HEK293 (cell line): Measurements from ENCODE around the gene IRF7.
A peak's percentile ranks its signal among the peaks of the same experiment; 100 is the strongest.

Source experiments
- CTCF ChIA-PET: fragments of 350-600 bp; formaldehyde crosslinking; extraction: SDS; loops from one replicate; lab custom pipeline; 2021; ENCODE audit warnings: antibody characterized with exemption; lab: Yijun Ruan, JAX
- POLR2A ChIA-PET: fragments of 300-600 bp; formaldehyde crosslinking; extraction: SDS; loops from one replicate; lab custom pipeline; 2020; ENCODE audit warnings: antibody characterized with exemption, inconsistent platforms; lab: Yijun Ruan, JAX
- H3K27ac ChIP-seq: fragments of 200-500 bp; sonication (Bioruptor generic); 2 replicates; pipeline ENCODE4 v1.5.1; 2014; ENCODE audit warnings: low read depth, low read length, control low read depth, inconsistent platforms; ENCODE audit errors: extremely low read depth
- H3K36me3 ChIP-seq, 2 experiments: fragments of 200-500 bp in 1 of 2; sonication (Bioruptor generic) in 1 of 2; 1 replicate in 1 of 2; 2 replicates in 1 of 2; pipeline ENCODE4 v1.5.1; 2014 to 2017; ENCODE audit warnings: inconsistent platforms in 2 of 2, low read length in 2 of 2; ENCODE audit not compliant: control insufficient read depth in 2 of 2, insufficient read depth in 1 of 2
- H3K4me1 ChIP-seq: fragments of 200-500 bp; sonication (Bioruptor generic); 2 replicates; pipeline ENCODE4 v1.5.1; 2014; ENCODE audit warnings: mild to moderate bottlenecking, low read length, inconsistent platforms; ENCODE audit not compliant: control insufficient read depth, insufficient read depth
- H3K4me3 ChIP-seq: 2 replicates; pipeline ENCODE4 v1.5.1; 2011; ENCODE audit warnings: low read depth, mild to moderate bottlenecking, control low read depth, low read length, moderate library complexity
- H3K9me3 ChIP-seq: fragments of 200-500 bp; sonication (Bioruptor generic); 2 replicates; pipeline ENCODE4 v1.5.1; 2014; ENCODE audit warnings: low read depth, low read length, inconsistent platforms; ENCODE audit not compliant: control insufficient read depth, insufficient read depth
- AEBP2 ChIP-seq: fragments of 450-650 bp; formaldehyde crosslinking; IDR thresholded peaks from 2 replicates; pipeline ENCODE4 v1.5.1; 2016; ENCODE audit warnings: missing biosample characterization, missing genetic modification characterization, borderline replicate concordance
- ATF2 ChIP-seq: fragments of 450-650 bp; formaldehyde crosslinking; IDR thresholded peaks from 2 replicates; pipeline ENCODE4 v1.5.1; 2016; ENCODE audit warnings: missing biosample characterization, missing genetic modification characterization, low read depth
- BCL6B ChIP-seq: fragments of 450-650 bp; formaldehyde crosslinking; IDR thresholded peaks from 2 replicates; pipeline ENCODE4 v1.5.1; 2017; ENCODE audit warnings: missing biosample characterization, missing genetic modification characterization
- GLIS1 ChIP-seq: fragments of 450-650 bp; formaldehyde crosslinking; IDR thresholded peaks from 2 replicates; pipeline ENCODE4 v1.5.1; 2016; ENCODE audit warnings: missing biosample characterization, missing genetic modification characterization
- INSM2 ChIP-seq: fragments of 450-650 bp; formaldehyde crosslinking; IDR thresholded peaks from 2 replicates; pipeline ENCODE4 v1.5.1; 2016; ENCODE audit warnings: missing biosample characterization, missing genetic modification characterization
- KLF1 ChIP-seq: fragments of 450-650 bp; formaldehyde crosslinking; IDR thresholded peaks from 2 replicates; pipeline ENCODE4 v1.5.1; 2016; ENCODE audit warnings: missing biosample characterization, missing genetic modification characterization
- KLF17 ChIP-seq: fragments of 450-650 bp; formaldehyde crosslinking; IDR thresholded peaks from 2 replicates; pipeline ENCODE4 v1.5.1; 2016; ENCODE audit warnings: missing biosample characterization, missing genetic modification characterization
- MEIS1 ChIP-seq: sonication (generic); formaldehyde crosslinking; IDR thresholded peaks from 2 replicates; pipeline ENCODE4 v1.8.1; 2022; ENCODE audit warnings: missing genetic modification reagents, mild to moderate bottlenecking, borderline replicate concordance
- PATZ1 ChIP-seq: fragments of 450-650 bp; formaldehyde crosslinking; IDR thresholded peaks from 2 replicates; pipeline ENCODE4 v1.5.1; 2016; ENCODE audit warnings: missing biosample characterization, missing genetic modification characterization
- SCRT2 ChIP-seq: fragments of 450-650 bp; formaldehyde crosslinking; IDR thresholded peaks from 2 replicates; pipeline ENCODE4 v1.5.1; 2016; ENCODE audit warnings: missing biosample characterization, missing genetic modification characterization
- SP2 ChIP-seq: fragments of 450-650 bp; formaldehyde crosslinking; IDR thresholded peaks from 2 replicates; pipeline ENCODE4 v1.5.1; 2016; ENCODE audit warnings: missing biosample characterization, missing genetic modification characterization
- ZBTB20 ChIP-seq: fragments of 450-650 bp; formaldehyde crosslinking; IDR thresholded peaks from 2 replicates; pipeline ENCODE4 v1.5.1; 2016; ENCODE audit warnings: missing biosample characterization, missing genetic modification characterization
- ZNF335 ChIP-seq: fragments of 450-650 bp; formaldehyde crosslinking; conservative IDR thresholded peaks from 2 replicates; pipeline ENCODE4 v1.5.1; 2016; ENCODE audit warnings: missing biosample characterization, missing genetic modification characterization
- ZNF366 ChIP-seq: fragments of 450-650 bp; formaldehyde crosslinking; conservative IDR thresholded peaks from 2 replicates; pipeline ENCODE4 v1.5.1; 2016; ENCODE audit warnings: missing biosample characterization, missing genetic modification characterization
- ZNF37A ChIP-seq: fragments of 450-650 bp; IDR thresholded peaks from 2 replicates; pipeline ENCODE4 v1.5.1; 2018; ENCODE audit warnings: missing biosample characterization, missing genetic modification characterization
- ZNF433 ChIP-seq: fragments of 450-650 bp; formaldehyde crosslinking; IDR thresholded peaks from 2 replicates; pipeline ENCODE4 v1.5.1; 2016; ENCODE audit warnings: missing biosample characterization, missing genetic modification characterization, low read depth
- ZNF510 ChIP-seq: fragments of 450-650 bp; formaldehyde crosslinking; IDR thresholded peaks from 2 replicates; pipeline ENCODE4 v1.5.1; 2018; ENCODE audit warnings: mild to moderate bottlenecking, missing genetic modification characterization, missing biosample characterization; ENCODE audit not compliant: insufficient replicate concordance
- ZNF629 ChIP-seq: fragments of 450-650 bp; formaldehyde crosslinking; IDR thresholded peaks from 2 replicates; pipeline ENCODE4 v1.5.1; 2017; ENCODE audit warnings: missing biosample characterization, missing genetic modification characterization

The IRF7 gene

GRCh38 chr11:623999-624704 is 8.4 kb upstream of the IRF7 start:
- ChIA-PET CTCF (interaction anchor here (1.0 kb wide), 1 partner anchor 99 kb away, joined by 4 read pairs; no protein-coding TSS in a partner anchor), POLR2A (no interaction called here)
- H3K4me1 ChIP-seq = no peaks in the 10 kb centered on the region

GRCh38 chr11:623349-623869 is 7.7 kb upstream of the IRF7 start:
- H3K36me3 ChIP-seq = peaks cover 0 to 6% of the 10 kb centered on the region in 2 experiments; a peak in 1 of 3 replicates
- TF ChIP-seq ZNF366 (tag by site-specific recombination) (no peak), ZNF37A (tag by site-specific recombination) (no peak), ZNF335 (tag by site-specific recombination) (no peak), SCRT2 (tag by site-specific recombination) (peak; percentile 71), BCL6B (tag by site-specific recombination) (no peak)
- ChIA-PET POLR2A (interaction anchor here (0.6 kb wide), 1 partner anchor 52 kb away, joined by 3 read pairs; no protein-coding TSS in a partner anchor), CTCF (interaction anchor here (1.0 kb wide), 1 partner anchor 100 kb away, joined by 4 read pairs; no protein-coding TSS in a partner anchor)
- H3K4me3 ChIP-seq = no peak overlapping the region
- H3K4me1 ChIP-seq = no peaks in the 10 kb centered on the region
- H3K9me3 ChIP-seq = no peaks in the 10 kb centered on the region
- no peak overlapping the region for H3K27ac ChIP-seq

More at GRCh38 chr11:623999-624704, 8.4 kb upstream of the IRF7 start:
- no peaks in the 10 kb centered on the region for H3K9me3 ChIP-seq
- 0 out of 2 replicates have a peak, but pooled peaks have one; percentile 12 for TF ChIP-seq ZNF629 (tag by site-specific recombination)
- TF ChIP-seq PATZ1 (tag by site-specific recombination) = 0 out of 2 replicates have a peak, but pooled peaks have one; percentile 30
- TF ChIP-seq ZBTB20 = no peak
- TF ChIP-seq ZNF433 (tag by site-specific recombination) = no peak
- TF ChIP-seq KLF1 = peak; percentile 81
- TF ChIP-seq SP2 = peak; percentile 6; the same call in 1 of the 2 replicates
- peak; percentile 29; the same call in 1 of the 2 replicates for TF ChIP-seq GLIS1
- TF ChIP-seq ZNF510 (tag by site-specific recombination) = no peak
- TF ChIP-seq ATF2 (tag by site-specific recombination) = peak; percentile 71
- TF ChIP-seq, all 188 proteins: peak for 6
- Histone ChIP-seq H3K27ac (no peak overlapping the region), H3K4me3 (no peak overlapping the region), H3K36me3 (peaks cover 0 to 3% of the 10 kb centered on the region in 2 experiments; a peak in 1 of 3 replicates)

- Histone ChIP-seq H3K4me3 (no peak overlapping the region), H3K9me3 (no peaks in the 10 kb centered on the region), H3K27ac (no peak overlapping the region), H3K4me1 (no peaks in the 10 kb centered on the region), H3K36me3 (peaks cover 0 to 13% of the 10 kb centered on the region in 2 experiments; a peak in 1 of 3 replicates)
- POLR2A ChIA-PET = no interaction called here
- CTCF ChIA-PET = interaction anchor here (0.6 kb wide), 1 partner anchor 112 kb away, joined by 3 read pairs; no protein-coding TSS in a partner anchor
- TF ChIP-seq AEBP2 (tag by site-specific recombination) = no peak
- TF ChIP-seq MEIS1 (CRISPR knock-in tag) = no peak
- no peak for TF ChIP-seq KLF17 (tag by site-specific recombination)
- TF ChIP-seq ATF2 (tag by site-specific recombination) = no peak
- no peak for TF ChIP-seq INSM2
Measured at GRCh38 chr11:621838-622237, 6.1 kb upstream of the IRF7 start.
